ENCODE data around the gene COX8A.

The COX8A gene

GRCh38 chr11:64001484-64002420 is 27.3 kb downstream of the COX8A start:
- Histone ChIP-seq H3K4me1 (ENCODE audit: control insufficient read depth in 1 of 2, insufficient read depth in 2 of 2, low read length in 2 of 2) (peaks cover 2 to 10% of the 10 kb centered on the region in 2 donors), H3K27ac (ENCODE audit: low read depth, low read length) (no peak overlapping the region), H3K9me3 (ENCODE audit: control insufficient read depth in 1 of 2, low read length in 2 of 2) (no peaks in the 10 kb centered on the region), H3K27me3 (ENCODE audit: control insufficient read depth in 1 of 2, insufficient read depth in 2 of 2, low read length in 2 of 2) (peaks cover 4% of the 10 kb centered on the region in 2 donors), H3K9ac (ENCODE audit: low read depth in 1 of 2, low read length in 2 of 2) (no peak overlapping the region), H3K4me3 (ENCODE audit: low read depth in 1 of 2, low read length in 2 of 2) (no peak overlapping the region), H3K36me3 (ENCODE audit: control insufficient read depth in 1 of 2, insufficient read depth in 2 of 2, low read length in 2 of 2) (peaks cover 6 to 15% of the 10 kb centered on the region in 2 donors)

DNA sequence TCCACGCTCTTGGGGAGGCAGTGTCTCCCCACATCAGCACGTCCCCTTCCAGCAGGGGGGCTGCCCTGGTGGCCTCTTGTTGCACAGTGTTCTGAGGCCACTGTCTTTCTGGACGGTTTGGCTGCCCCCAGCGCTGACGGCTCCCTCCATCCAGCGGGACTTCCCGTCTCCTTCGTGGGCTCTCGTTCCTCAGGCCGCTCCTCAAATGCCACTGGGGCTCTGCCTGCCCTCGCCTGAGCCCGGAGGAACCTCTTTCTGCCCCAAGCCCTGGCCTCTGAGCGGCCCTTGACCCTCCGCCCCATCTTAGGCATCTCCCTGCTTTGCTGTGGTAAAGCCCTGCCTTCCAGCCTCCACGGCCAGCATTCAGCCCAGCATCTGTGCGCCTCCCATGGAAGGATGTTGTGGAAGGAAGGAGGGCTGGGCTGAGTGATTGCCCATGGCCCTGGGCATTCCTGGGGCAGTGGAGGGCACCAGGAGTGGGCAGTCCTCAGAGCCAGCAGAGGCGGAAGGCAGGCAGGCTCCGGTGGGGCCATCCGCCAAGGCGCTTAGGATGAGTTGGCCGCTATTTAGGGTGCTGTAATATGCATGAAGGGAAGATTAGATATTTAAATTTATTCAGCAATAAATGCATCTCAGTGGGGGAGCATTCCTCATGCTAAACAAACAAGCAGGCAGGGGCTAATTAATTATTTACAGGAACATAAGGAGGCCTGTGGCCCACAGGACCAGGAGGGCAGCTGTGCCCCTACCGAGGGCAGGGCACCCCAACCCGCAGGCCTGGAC is 29.6 kb downstream of the COX8A start:
- Histone ChIP-seq H3K4me3 (ENCODE audit: low read depth in 1 of 2, low read length in 2 of 2) (no peak overlapping the region), H3K36me3 (ENCODE audit: control insufficient read depth in 1 of 2, insufficient read depth in 2 of 2, low read length in 2 of 2) (no peaks in the 10 kb centered on the region), H3K4me1 (ENCODE audit: control insufficient read depth in 1 of 2, insufficient read depth in 2 of 2, low read length in 2 of 2) (peaks cover 10 to 18% of the 10 kb centered on the region in 2 donors), H3K27me3 (ENCODE audit: control insufficient read depth in 1 of 2, insufficient read depth in 2 of 2, low read length in 2 of 2) (peaks cover 4 to 7% of the 10 kb centered on the region in 2 donors), H3K9ac (ENCODE audit: low read depth in 1 of 2, low read length in 2 of 2) (no peak overlapping the region), H3K27ac (ENCODE audit: low read depth, low read length) (peak overlapping the region; percentile 42), H3K9me3 (ENCODE audit: control insufficient read depth in 1 of 2, low read length in 2 of 2) (no peaks in the 10 kb centered on the region)

DNA sequence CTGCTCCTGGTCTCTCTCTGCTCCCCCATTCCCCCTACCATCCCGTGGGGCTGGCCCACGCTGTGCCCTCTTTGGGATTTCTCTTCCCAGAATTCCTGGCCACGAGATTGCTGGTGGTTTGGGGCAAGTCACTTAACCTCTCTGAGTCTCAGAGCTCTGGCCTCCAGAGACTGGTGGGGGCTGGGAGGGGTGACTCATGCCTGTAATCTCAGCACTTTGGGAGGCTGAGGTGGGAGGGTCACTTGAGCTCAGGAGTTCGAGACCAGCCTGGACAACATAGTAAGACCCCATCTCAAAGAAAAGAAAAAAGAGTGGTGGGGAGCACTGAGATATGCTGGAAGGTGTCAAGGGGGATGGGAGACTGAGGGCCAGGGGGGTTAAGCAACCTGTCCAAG is 30.2 kb downstream of the COX8A start:
- Histone ChIP-seq H3K36me3 (ENCODE audit: control insufficient read depth in 1 of 2, insufficient read depth in 2 of 2, low read length in 2 of 2) (no peaks in the 10 kb centered on the region), H3K27me3 (ENCODE audit: control insufficient read depth in 1 of 2, insufficient read depth in 2 of 2, low read length in 2 of 2) (peaks cover 4 to 7% of the 10 kb centered on the region in 2 donors), H3K4me3 (ENCODE audit: low read depth in 1 of 2, low read length in 2 of 2) (no peak overlapping the region), H3K4me1 (ENCODE audit: control insufficient read depth in 1 of 2, insufficient read depth in 2 of 2, low read length in 2 of 2) (peaks cover 10 to 16% of the 10 kb centered on the region in 2 donors), H3K27ac (ENCODE audit: low read depth, low read length) (no peak overlapping the region), H3K9ac (ENCODE audit: low read depth in 1 of 2, low read length in 2 of 2) (no peak overlapping the region), H3K9me3 (ENCODE audit: control insufficient read depth in 1 of 2, low read length in 2 of 2) (no peaks in the 10 kb centered on the region)

DNA sequence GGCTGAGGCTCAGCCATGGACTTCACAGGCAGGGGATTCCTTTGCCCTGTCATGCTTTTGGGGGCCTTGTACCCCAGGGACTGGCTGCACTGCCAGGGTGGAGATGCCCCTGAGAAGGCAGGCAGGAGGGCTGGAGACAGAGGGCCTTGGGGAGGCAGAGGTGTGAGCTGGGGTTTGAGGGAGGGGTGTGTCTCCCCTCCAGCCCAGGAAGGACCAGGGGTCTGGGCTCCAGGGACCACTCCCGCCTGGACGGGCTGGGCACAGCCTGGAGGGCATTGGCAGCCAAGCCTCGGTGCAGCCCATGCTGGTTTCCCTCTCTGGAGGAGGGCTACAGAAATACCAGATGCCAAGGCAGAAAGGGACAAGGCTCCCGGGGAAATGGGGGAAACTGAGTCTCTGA is 31.3 kb downstream of the COX8A start:
- H3K9me3 ChIP-seq (ENCODE audit: control insufficient read depth in 1 of 2, low read length in 2 of 2), result peaks cover 0 to 3% of the 10 kb centered on the region in 2 donors
- no peak overlapping the region for H3K9ac ChIP-seq (ENCODE audit: low read depth in 1 of 2, low read length in 2 of 2)
- no peak overlapping the region for H3K4me3 ChIP-seq (ENCODE audit: low read depth in 1 of 2, low read length in 2 of 2)
- no peaks in the 10 kb centered on the region for H3K36me3 ChIP-seq (ENCODE audit: control insufficient read depth in 1 of 2, insufficient read depth in 2 of 2, low read length in 2 of 2)
- peaks cover 4 to 7% of the 10 kb centered on the region in 2 donors for H3K27me3 ChIP-seq (ENCODE audit: control insufficient read depth in 1 of 2, insufficient read depth in 2 of 2, low read length in 2 of 2)
- H3K4me1 ChIP-seq (ENCODE audit: control insufficient read depth in 1 of 2, insufficient read depth in 2 of 2, low read length in 2 of 2), result peaks cover 10 to 15% of the 10 kb centered on the region in 2 donors
- H3K27ac ChIP-seq (ENCODE audit: low read depth, low read length), result no peak overlapping the region

GRCh38 chr11:64006398-64006797 is 32.0 kb downstream of the COX8A start:
- Histone ChIP-seq H3K9ac (ENCODE audit: low read depth in 1 of 2, low read length in 2 of 2) (no peak overlapping the region), H3K4me1 (ENCODE audit: control insufficient read depth in 1 of 2, insufficient read depth in 2 of 2, low read length in 2 of 2) (peaks cover 10% of the 10 kb centered on the region in 2 donors), H3K27me3 (ENCODE audit: control insufficient read depth in 1 of 2, insufficient read depth in 2 of 2, low read length in 2 of 2) (peaks cover 4 to 7% of the 10 kb centered on the region in 2 donors)

DNA sequence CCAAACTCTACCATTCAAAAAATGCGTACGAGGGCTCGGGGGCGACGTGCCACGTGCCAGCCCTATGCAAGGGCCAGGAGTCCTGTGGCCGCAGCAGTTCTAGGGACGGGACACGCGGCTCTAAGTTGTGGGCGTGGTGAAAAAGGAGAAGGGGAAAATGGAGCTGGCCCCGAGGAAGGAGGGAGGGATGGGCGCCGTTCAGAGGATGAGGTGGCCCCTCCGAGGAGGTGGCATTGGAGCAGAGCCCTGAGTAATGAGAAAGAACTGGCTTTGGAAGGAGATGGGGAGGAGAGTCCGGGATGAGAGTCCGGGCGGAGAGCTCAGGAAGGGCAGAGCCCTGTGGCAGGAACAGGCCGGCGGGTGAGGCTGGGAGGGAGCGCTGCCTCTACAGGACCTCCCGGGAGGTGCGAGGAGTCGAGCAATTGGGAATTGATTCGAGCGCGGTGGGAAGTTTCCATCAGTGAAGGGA is 32.8 kb downstream of the COX8A start:
- H3K4me3 ChIP-seq (ENCODE audit: low read depth in 1 of 2, low read length in 2 of 2), result peak overlapping the region; percentile 47 to 69

More at GRCh38 chr11:64006398-64006797, 32.0 kb downstream of the COX8A start:
- Histone ChIP-seq H3K27ac (ENCODE audit: low read depth, low read length) (no peak overlapping the region), H3K9me3 (ENCODE audit: control insufficient read depth in 1 of 2, low read length in 2 of 2) (peaks cover 3% of the 10 kb centered on the region in 2 donors), H3K36me3 (ENCODE audit: control insufficient read depth in 1 of 2, insufficient read depth in 2 of 2, low read length in 2 of 2) (no peaks in the 10 kb centered on the region), H3K4me3 (ENCODE audit: low read depth in 1 of 2, low read length in 2 of 2) (no peak overlapping the region)

GRCh38 chr11:64007629-64008282 is 33.3 kb downstream of the COX8A start:
- no peaks in the 10 kb centered on the region for H3K36me3 ChIP-seq (ENCODE audit: control insufficient read depth in 1 of 2, insufficient read depth in 2 of 2, low read length in 2 of 2)
- peaks cover 3% of the 10 kb centered on the region in 2 donors for H3K9me3 ChIP-seq (ENCODE audit: control insufficient read depth in 1 of 2, low read length in 2 of 2)
- peak overlapping the region; percentile 6 to 47 for H3K9ac ChIP-seq (ENCODE audit: low read depth in 1 of 2, low read length in 2 of 2)
- H3K27me3 ChIP-seq (ENCODE audit: control insufficient read depth in 1 of 2, insufficient read depth in 2 of 2, low read length in 2 of 2), result peaks cover 4 to 7% of the 10 kb centered on the region in 2 donors
- no peak overlapping the region for H3K27ac ChIP-seq (ENCODE audit: low read depth, low read length)
- peak overlapping the region; percentile 47 to 69 for H3K4me3 ChIP-seq (ENCODE audit: low read depth in 1 of 2, low read length in 2 of 2)
- H3K4me1 ChIP-seq (ENCODE audit: control insufficient read depth in 1 of 2, insufficient read depth in 2 of 2, low read length in 2 of 2), result peaks cover 10% of the 10 kb centered on the region in 2 donors

More for the DNA sequence above, 32.8 kb downstream of the COX8A start:
- peaks cover 10% of the 10 kb centered on the region in 2 donors for H3K4me1 ChIP-seq (ENCODE audit: control insufficient read depth in 1 of 2, insufficient read depth in 2 of 2, low read length in 2 of 2)
- peak overlapping the region in 1 of 2 donors; percentile 47 for H3K9ac ChIP-seq (ENCODE audit: low read depth in 1 of 2, low read length in 2 of 2)
- H3K9me3 ChIP-seq (ENCODE audit: control insufficient read depth in 1 of 2, low read length in 2 of 2), result peaks cover 3% of the 10 kb centered on the region in 2 donors
- no peaks in the 10 kb centered on the region for H3K36me3 ChIP-seq (ENCODE audit: control insufficient read depth in 1 of 2, insufficient read depth in 2 of 2, low read length in 2 of 2)
- no peak overlapping the region for H3K27ac ChIP-seq (ENCODE audit: low read depth, low read length)
- peaks cover 4 to 7% of the 10 kb centered on the region in 2 donors for H3K27me3 ChIP-seq (ENCODE audit: control insufficient read depth in 1 of 2, insufficient read depth in 2 of 2, low read length in 2 of 2)

DNA sequence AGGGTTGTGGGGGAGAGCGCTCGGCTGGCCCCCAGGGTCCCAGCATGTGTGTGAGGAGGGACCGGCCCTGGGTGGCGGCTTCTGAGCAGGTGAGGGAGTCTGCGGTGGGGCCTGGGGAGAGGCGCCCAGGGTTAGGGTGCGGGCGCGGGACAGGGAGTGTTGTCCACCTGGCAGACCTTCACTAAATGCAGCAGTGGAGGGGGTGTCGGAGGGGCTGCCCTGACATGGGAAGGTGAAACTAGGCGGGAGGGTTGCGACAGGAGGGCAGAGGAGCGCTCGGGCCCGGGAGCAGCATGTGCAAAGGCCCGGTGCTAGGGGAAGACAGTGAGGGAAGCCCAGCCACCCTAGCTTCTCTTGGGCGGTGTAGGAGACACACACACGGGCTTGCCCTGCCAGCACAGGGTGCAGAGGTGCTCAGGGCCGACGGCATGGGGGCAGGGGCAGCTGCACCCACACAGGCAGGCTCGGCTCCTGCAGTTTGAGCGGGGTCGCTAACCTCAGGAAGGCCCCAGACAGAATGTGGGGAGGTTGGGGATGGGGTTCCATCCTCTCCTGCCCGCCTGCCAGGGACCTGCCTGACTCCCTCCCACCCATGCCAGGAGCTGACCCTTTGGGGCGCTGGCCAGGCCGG is 34.0 kb downstream of the COX8A start:
- Histone ChIP-seq H3K27me3 (ENCODE audit: control insufficient read depth in 1 of 2, insufficient read depth in 2 of 2, low read length in 2 of 2) (peaks cover 4 to 7% of the 10 kb centered on the region in 2 donors), H3K27ac (ENCODE audit: low read depth, low read length) (no peak overlapping the region), H3K36me3 (ENCODE audit: control insufficient read depth in 1 of 2, insufficient read depth in 2 of 2, low read length in 2 of 2) (no peaks in the 10 kb centered on the region), H3K9me3 (ENCODE audit: control insufficient read depth in 1 of 2, low read length in 2 of 2) (peaks cover 3% of the 10 kb centered on the region in 2 donors), H3K9ac (ENCODE audit: low read depth in 1 of 2, low read length in 2 of 2) (no peak overlapping the region), H3K4me1 (ENCODE audit: control insufficient read depth in 1 of 2, insufficient read depth in 2 of 2, low read length in 2 of 2) (peaks cover 10% of the 10 kb centered on the region in 2 donors), H3K4me3 (ENCODE audit: low read depth in 1 of 2, low read length in 2 of 2) (peak overlapping the region in 1 of 2 donors; percentile 69)

DNA sequence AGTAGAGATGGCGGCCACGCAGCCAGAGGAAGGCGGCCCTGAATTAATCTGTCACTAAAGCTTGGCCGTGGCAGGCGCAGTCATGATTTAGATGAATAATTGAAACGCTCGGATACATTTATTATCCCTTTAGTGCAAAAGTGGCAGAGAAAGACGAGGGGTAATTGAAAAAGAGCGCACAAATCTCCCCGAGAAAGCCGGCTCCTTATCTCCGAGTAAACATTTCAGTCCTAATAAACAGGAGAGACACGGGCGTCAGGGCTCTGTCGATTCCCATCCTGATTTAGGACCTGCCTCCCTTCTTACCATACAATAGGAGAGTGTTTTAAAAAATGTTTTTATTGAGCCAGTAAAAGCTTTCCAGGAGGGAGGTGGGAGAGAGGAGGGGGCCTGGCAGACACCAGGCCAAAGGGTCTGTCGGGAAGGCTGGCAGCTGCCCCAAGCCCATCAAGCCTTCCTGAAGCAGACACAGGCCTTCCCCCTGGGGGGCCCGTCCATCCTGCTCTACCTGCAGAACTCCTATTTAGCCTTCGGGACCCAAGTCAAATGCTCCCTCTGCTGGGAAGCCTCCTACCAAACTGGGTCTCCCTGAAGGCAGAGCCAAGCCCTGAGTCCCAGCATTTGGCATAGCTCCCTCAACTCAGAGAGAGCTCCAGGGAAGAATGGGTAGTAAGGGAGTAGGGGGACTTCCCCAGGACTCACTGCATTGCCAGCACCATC is 34.7 kb downstream of the COX8A start:
- Histone ChIP-seq H3K4me1 (ENCODE audit: control insufficient read depth in 1 of 2, insufficient read depth in 2 of 2, low read length in 2 of 2) (peaks cover 10% of the 10 kb centered on the region in 2 donors), H3K36me3 (ENCODE audit: control insufficient read depth in 1 of 2, insufficient read depth in 2 of 2, low read length in 2 of 2) (no peaks in the 10 kb centered on the region), H3K27me3 (ENCODE audit: control insufficient read depth in 1 of 2, insufficient read depth in 2 of 2, low read length in 2 of 2) (peaks cover 4 to 7% of the 10 kb centered on the region in 2 donors), H3K9ac (ENCODE audit: low read depth in 1 of 2, low read length in 2 of 2) (no peak overlapping the region), H3K9me3 (ENCODE audit: control insufficient read depth in 1 of 2, low read length in 2 of 2) (peaks cover 3% of the 10 kb centered on the region in 2 donors), H3K4me3 (ENCODE audit: low read depth in 1 of 2, low read length in 2 of 2) (no peak overlapping the region), H3K27ac (ENCODE audit: low read depth, low read length) (no peak overlapping the region)
